ENCODE data around the gene ENOX1.

Gene ENOX1

DNA sequence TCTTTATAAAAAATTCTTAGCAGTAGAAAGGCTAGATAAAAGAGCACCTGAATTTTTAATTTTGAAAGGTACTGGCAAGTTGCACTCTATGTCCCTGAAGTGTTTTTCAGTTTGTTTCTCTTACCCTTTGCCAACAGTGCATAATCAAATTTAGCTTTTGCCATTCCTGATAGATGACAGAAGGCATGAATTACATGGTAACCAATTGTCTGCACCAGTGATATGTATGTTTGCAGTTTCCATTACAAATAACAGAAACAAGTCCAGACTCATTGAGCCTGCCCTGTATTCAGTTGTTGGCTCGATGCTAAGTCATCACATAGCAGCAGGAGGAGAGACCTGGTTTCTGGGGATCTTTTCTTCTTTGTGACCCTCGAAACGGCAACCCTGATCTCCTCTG, 453.6 kb downstream of the ENOX1 start:
- TF ChIP-seq, protein P1, sequence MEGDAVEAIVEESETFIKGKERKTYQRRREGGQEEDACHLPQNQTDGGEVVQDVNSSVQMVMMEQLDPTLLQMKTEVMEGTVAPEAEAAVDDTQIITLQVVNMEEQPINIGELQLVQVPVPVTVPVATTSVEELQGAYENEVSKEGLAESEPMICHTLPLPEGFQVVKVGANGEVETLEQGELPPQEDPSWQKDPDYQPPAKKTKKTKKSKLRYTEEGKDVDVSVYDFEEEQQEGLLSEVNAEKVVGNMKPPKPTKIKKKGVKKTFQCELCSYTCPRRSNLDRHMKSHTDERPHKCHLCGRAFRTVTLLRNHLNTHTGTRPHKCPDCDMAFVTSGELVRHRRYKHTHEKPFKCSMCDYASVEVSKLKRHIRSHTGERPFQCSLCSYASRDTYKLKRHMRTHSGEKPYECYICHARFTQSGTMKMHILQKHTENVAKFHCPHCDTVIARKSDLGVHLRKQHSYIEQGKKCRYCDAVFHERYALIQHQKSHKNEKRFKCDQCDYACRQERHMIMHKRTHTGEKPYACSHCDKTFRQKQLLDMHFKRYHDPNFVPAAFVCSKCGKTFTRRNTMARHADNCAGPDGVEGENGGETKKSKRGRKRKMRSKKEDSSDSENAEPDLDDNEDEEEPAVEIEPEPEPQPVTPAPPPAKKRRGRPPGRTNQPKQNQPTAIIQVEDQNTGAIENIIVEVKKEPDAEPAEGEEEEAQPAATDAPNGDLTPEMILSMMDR (IDR thresholded peaks at IDR 0.05; ENCODE audit: extremely low read depth, insufficient read depth, missing control alignments): no peak

DNA sequence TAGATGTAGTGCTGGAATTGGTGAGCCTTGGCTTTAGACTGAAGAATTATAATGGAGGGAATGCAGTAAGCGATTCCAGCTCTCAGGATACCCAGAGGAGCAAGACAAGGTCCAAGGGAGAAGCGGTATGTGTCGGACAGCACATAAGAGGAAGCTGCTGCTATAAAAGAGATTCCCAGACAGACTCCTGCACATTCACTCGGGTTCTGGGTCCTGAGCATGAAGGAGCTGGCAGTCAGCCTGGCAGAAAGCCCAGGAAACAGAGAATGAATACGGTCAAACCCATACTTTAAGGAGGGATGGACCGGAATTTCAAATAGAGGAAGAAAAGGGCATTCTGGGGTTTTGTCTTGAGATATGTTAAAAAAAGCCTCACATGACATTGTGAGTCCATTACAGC, 455.1 kb downstream of the ENOX1 start:
- in situ Hi-C loops (cut with MboI; ENCODE audit: low pct_unique_long_range_greater_than_20kb, low sequenced_read_pairs, unreplicated experiment): no loop called here
- TF ChIP-seq, protein P1 (IDR thresholded peaks at IDR 0.05; ENCODE audit: extremely low read depth, insufficient read depth, missing control alignments): no peak
- DNase-seq (ENCODE audit: low spot score): no peak

More for the DNA sequence above, 453.6 kb downstream of the ENOX1 start:
- DNase-seq (ENCODE audit: low spot score): no peak
- in situ Hi-C loops (cut with MboI; ENCODE audit: low pct_unique_long_range_greater_than_20kb, low sequenced_read_pairs, unreplicated experiment): no loop called here

DNA sequence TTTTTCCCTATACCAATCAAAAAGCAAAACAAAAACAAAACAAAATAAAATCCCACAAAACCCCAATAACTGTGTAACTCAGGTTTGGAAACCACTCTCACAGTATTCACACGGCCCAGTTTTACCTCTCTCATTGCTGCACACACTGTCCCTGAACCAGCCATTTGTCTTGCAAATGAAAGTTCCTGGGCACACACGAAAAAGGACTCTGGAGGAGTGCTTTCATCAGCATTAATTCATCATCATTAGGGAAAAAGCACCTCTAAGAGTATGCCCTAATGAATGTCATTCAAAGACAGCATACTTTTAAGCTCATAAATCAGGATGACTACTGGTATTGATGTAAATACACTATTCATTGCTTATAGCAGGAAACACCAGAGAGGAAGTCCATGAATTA, 457.1 kb downstream of the ENOX1 start:
- in situ Hi-C loops (cut with MboI; ENCODE audit: low pct_unique_long_range_greater_than_20kb, low sequenced_read_pairs, unreplicated experiment): no loop called here
- no peak for DNase-seq (ENCODE audit: low spot score)

DNA sequence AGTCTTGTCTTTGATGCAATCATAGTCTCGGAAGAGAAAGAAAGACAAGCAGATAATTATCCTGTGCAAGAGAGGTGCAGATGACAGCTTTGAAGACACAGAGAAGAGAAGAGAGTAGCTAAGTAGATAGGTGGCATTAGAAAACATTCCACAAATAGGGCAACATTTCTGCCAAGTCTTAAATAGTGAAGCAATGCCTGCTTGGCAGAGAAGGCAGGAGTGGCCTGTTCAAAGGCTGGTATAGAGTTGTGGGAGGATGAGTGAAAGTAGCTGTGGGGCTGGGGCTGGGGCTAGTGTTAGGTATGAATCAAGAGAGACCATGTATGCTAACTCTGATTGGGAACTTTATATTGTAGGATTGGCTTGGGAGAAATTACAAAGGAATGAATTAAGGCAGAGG, 457.9 kb downstream of the ENOX1 start:
- DNase-seq (ENCODE audit: low spot score): no peak
- in situ Hi-C loops (cut with MboI; ENCODE audit: low pct_unique_long_range_greater_than_20kb, low sequenced_read_pairs, unreplicated experiment): no loop called here
- TF ChIP-seq, protein P1 (IDR thresholded peaks at IDR 0.05; ENCODE audit: extremely low read depth, insufficient read depth, missing control alignments): no peak

More for the DNA sequence above, 457.1 kb downstream of the ENOX1 start:
- TF ChIP-seq, protein P1 (IDR thresholded peaks at IDR 0.05; ENCODE audit: extremely low read depth, insufficient read depth, missing control alignments): no peak

DNA sequence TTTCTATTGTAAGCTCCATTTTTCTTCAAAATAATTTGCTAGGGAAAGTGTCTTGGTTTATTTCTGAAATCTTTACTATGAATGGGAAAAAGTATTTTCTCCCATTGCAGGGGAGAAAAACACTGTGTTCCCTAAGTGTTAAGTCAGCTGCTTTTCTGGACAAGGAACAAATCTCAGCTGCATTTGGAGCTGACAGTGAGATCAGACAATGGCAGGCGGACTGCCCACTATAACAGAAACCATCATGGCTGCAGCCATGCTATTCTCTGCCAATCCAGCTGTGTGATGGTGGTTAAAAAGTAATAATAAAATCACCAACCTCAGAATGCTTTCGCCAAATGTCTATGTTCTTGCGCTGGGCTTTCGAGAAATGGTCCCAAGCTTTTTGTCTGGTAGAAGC, 460.7 kb downstream of the ENOX1 start:
- in situ Hi-C loops (cut with MboI; ENCODE audit: low pct_unique_long_range_greater_than_20kb, low sequenced_read_pairs, unreplicated experiment): no loop called here
- no peak for DNase-seq (ENCODE audit: low spot score)
- TF ChIP-seq, protein P1 (IDR thresholded peaks at IDR 0.05; ENCODE audit: extremely low read depth, insufficient read depth, missing control alignments): no peak

DNA sequence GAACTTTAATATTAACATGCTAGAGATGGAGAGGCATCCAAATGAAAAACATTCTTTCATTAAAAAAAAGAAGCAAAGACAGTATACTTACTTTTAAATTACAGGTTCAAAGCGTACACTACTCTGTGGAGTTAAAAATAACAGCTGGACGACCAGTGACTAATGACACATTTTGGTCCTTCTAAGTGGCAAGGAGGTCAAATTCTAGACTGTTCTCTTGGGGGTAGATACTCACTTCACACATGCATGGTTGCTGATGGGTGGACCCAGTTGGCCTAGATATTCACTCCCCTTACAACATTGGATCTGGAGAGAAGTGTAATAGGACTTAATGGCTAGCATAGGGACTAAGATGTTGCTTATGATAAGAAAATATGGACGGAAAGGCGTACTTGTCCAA, 461.1 kb downstream of the ENOX1 start:
- no peak for DNase-seq (ENCODE audit: low spot score)
- in situ Hi-C loops (cut with MboI; ENCODE audit: low pct_unique_long_range_greater_than_20kb, low sequenced_read_pairs, unreplicated experiment): no loop called here
- TF ChIP-seq, protein P1 (IDR thresholded peaks at IDR 0.05; ENCODE audit: extremely low read depth, insufficient read depth, missing control alignments): no peak

DNA sequence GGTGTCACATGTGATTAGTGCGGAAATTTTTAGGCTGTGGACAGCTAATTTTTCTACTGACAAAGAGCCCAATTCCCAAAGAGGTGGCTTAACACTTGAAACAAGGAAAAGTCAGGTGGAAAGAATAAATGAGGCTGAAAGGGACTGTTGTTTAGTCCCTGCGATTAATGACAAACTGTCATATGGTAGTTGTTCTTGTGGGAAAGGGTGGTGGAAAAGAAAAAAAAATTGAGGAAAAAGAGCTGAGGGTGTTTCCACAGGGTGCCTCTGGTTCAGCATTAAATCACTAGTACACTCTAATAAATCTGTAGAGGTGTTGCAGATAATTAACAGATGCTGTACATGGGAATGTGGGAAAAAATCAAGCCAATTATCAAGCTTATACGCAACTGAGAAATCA, 462.6 kb downstream of the ENOX1 start:
- TF ChIP-seq, protein P1 (IDR thresholded peaks at IDR 0.05; ENCODE audit: extremely low read depth, insufficient read depth, missing control alignments): no peak
- in situ Hi-C loops (cut with MboI; ENCODE audit: low pct_unique_long_range_greater_than_20kb, low sequenced_read_pairs, unreplicated experiment): no loop called here

More for the DNA sequence above, 462.6 kb downstream of the ENOX1 start:
- DNase-seq (ENCODE audit: low spot score): no peak
